ENCODE results near the gene ATP10A. TPM values are rescaled to one million over a fixed set of nuclear protein-coding genes. Genes with fewer than 3 reads are reported as not detected.

ATP10A gene
- polyA plus RNA-seq, 1 donor from 2014 or later: not detected

- no peaks in the 10 kb centered on the region for H3F3A ChIP-seq (ENCODE audit: insufficient read depth, low read length, poor library complexity, severe bottlenecking)
- no peak overlapping the region for H3K4me3 ChIP-seq (ENCODE audit: low read length)
- H3K27ac ChIP-seq (ENCODE audit: low read length): no peak overlapping the region
- H3K9ac ChIP-seq (ENCODE audit: low read length): no peak overlapping the region
- TF ChIP-seq REST (IDR thresholded peaks at IDR 0.05; ENCODE audit: borderline replicate concordance): no peak
- TF ChIP-seq SMC3 (conservative IDR thresholded peaks at IDR 0.05; ENCODE audit: poor library complexity): no peak
- no peak for TF ChIP-seq EP300 (conservative IDR thresholded peaks at IDR 0.05; ENCODE audit: poor library complexity, severe bottlenecking)
- TF ChIP-seq EZH2 (IDR thresholded peaks at IDR 0.05; ENCODE audit: borderline replicate concordance, insufficient read depth, low read length, poor library complexity, severe bottlenecking): no peak
- no peak for TF ChIP-seq POLR2AphosphoS5 (IDR thresholded peaks at IDR 0.05)
- TF ChIP-seq MXI1 (conservative IDR thresholded peaks at IDR 0.05; ENCODE audit: poor library complexity, severe bottlenecking): no peak
- no peak for TF ChIP-seq TAF1 (IDR thresholded peaks at IDR 0.05; ENCODE audit: low read depth)
- no peak for TF ChIP-seq CTCF (IDR thresholded peaks at IDR 0.05; ENCODE audit: poor library complexity, severe bottlenecking)
- no peak for TF ChIP-seq RAD21 (conservative IDR thresholded peaks at IDR 0.05)
- H3K4me2 ChIP-seq (ENCODE audit: low read length): no peak overlapping the region
- H3K9me2 ChIP-seq (ENCODE audit: insufficient read depth, low read length): no peaks in the 10 kb centered on the region
- H4K20me1 ChIP-seq (ENCODE audit: insufficient read depth): no peaks in the 10 kb centered on the region
- no peaks in the 10 kb centered on the region for H3K9me3 ChIP-seq (ENCODE audit: low read length)
- no peak overlapping the region for H2AFZ ChIP-seq (ENCODE audit: low read depth, low read length)
- H3K27me3 ChIP-seq (ENCODE audit: insufficient read depth, low read depth, low read length): no peaks in the 10 kb centered on the region
- no peaks in the 10 kb centered on the region for H3K79me2 ChIP-seq (replicated peaks; ENCODE audit: insufficient read depth, low read length)
- no peaks in the 10 kb centered on the region for H3K36me3 ChIP-seq (ENCODE audit: insufficient read depth, low read length)
These were observed 11.3 kb upstream of the ATP10A start for GRCh38 chr15:25874379-25874778.

GRCh38 chr15:25871403-25871802, 8.3 kb upstream of the ATP10A start:
- no peak overlapping the region for H3K4me3 ChIP-seq (ENCODE audit: low read length)
- no peak for TF ChIP-seq EZH2 (IDR thresholded peaks at IDR 0.05; ENCODE audit: borderline replicate concordance, insufficient read depth, low read length, poor library complexity, severe bottlenecking)
- no peak for TF ChIP-seq REST (IDR thresholded peaks at IDR 0.05; ENCODE audit: borderline replicate concordance)
- no peak for TF ChIP-seq RAD21 (conservative IDR thresholded peaks at IDR 0.05)
- no peak for TF ChIP-seq SMC3 (conservative IDR thresholded peaks at IDR 0.05; ENCODE audit: poor library complexity)
- TF ChIP-seq MXI1 (conservative IDR thresholded peaks at IDR 0.05; ENCODE audit: poor library complexity, severe bottlenecking): no peak
- no peak for TF ChIP-seq TAF1 (IDR thresholded peaks at IDR 0.05; ENCODE audit: low read depth)
- TF ChIP-seq EP300 (conservative IDR thresholded peaks at IDR 0.05; ENCODE audit: poor library complexity, severe bottlenecking): no peak
- no peak for TF ChIP-seq CTCF (IDR thresholded peaks at IDR 0.05; ENCODE audit: poor library complexity, severe bottlenecking)
- TF ChIP-seq POLR2AphosphoS5 (IDR thresholded peaks at IDR 0.05): no peak
- no peaks in the 10 kb centered on the region for H3K27me3 ChIP-seq (ENCODE audit: insufficient read depth, low read depth, low read length)
- H3K4me2 ChIP-seq (ENCODE audit: low read length): no peak overlapping the region
- H3K9me3 ChIP-seq (ENCODE audit: low read length): no peaks in the 10 kb centered on the region
- H3K36me3 ChIP-seq (ENCODE audit: insufficient read depth, low read length): no peaks in the 10 kb centered on the region
- no peak overlapping the region for H2AFZ ChIP-seq (ENCODE audit: low read depth, low read length)
- no peaks in the 10 kb centered on the region for H4K20me1 ChIP-seq (ENCODE audit: insufficient read depth)
- no peak overlapping the region for H3K9ac ChIP-seq (ENCODE audit: low read length)
- H3K79me2 ChIP-seq (replicated peaks; ENCODE audit: insufficient read depth, low read length): no peaks in the 10 kb centered on the region
- no peaks in the 10 kb centered on the region for H3F3A ChIP-seq (ENCODE audit: insufficient read depth, low read length, poor library complexity, severe bottlenecking)
- no peaks in the 10 kb centered on the region for H3K9me2 ChIP-seq (ENCODE audit: insufficient read depth, low read length)
- no peak overlapping the region for H3K27ac ChIP-seq (ENCODE audit: low read length)

All from neural cell (in vitro differentiated cells).